Hepatocyte (in vitro differentiated cells): Measurements from ENCODE around the gene DNAAF1. TPM values are rescaled to one million over a fixed set of nuclear protein-coding genes. Genes with fewer than 3 reads are reported as not detected.

ENCODE experiments used
- DNase-seq: peaks from one replicate; pipeline ENCODE4 v3.0.0-alpha.2; 2016; ENCODE audit warnings: low spot score
- H2AFZ ChIP-seq: fragments of 200-600 bp; sonication (generic); 2 replicates; pipeline ENCODE4 v1.6.0; 2016; ENCODE audit warnings: antibody characterized with exemption, mild to moderate bottlenecking
- H3K27ac ChIP-seq: fragments of 200-600 bp; sonication (generic); 2 replicates; pipeline ENCODE4 v1.5.1; 2016; ENCODE audit warnings: mild to moderate bottlenecking
- H3K27me3 ChIP-seq: fragments of 200-600 bp; sonication (generic); 2 replicates; pipeline ENCODE4 v1.6.1; 2016
- H3K36me3 ChIP-seq: fragments of 200-600 bp; sonication (generic); replicated peaks from 2 replicates; pipeline ENCODE4 v1.5.1; 2016; ENCODE audit warnings: low read depth; ENCODE audit not compliant: insufficient read depth
- H3K4me1 ChIP-seq: fragments of 200-600 bp; sonication (generic); 2 replicates; pipeline ENCODE4 v1.5.1; 2016; ENCODE audit warnings: mild to moderate bottlenecking, moderate library complexity; ENCODE audit not compliant: insufficient read depth
- H3K4me2 ChIP-seq: fragments of 200-600 bp; sonication (generic); 2 replicates; pipeline ENCODE4 v1.6.0; 2016
- H3K4me3 ChIP-seq: fragments of 200-600 bp; sonication (generic); 2 replicates; pipeline ENCODE4 v1.5.1; 2016; ENCODE audit warnings: mild to moderate bottlenecking
- H3K79me2 ChIP-seq: fragments of 200-600 bp; sonication (generic); 2 replicates; pipeline ENCODE4 v1.6.0; 2017; ENCODE audit warnings: mild to moderate bottlenecking
- H3K9me2 ChIP-seq: fragments of 200-600 bp; sonication (generic); replicated peaks from 2 replicates; pipeline ENCODE4 v1.6.0; 2017; ENCODE audit warnings: mild to moderate bottlenecking; ENCODE audit not compliant: insufficient read depth
- H3K9me3 ChIP-seq: fragments of 200-600 bp; sonication (generic); 2 replicates; pipeline ENCODE4 v1.5.1; 2016; ENCODE audit warnings: low read depth, mild to moderate bottlenecking
- H4K20me1 ChIP-seq: fragments of 200-600 bp; sonication (generic); 2 replicates; pipeline ENCODE4 v1.6.0; 2016; ENCODE audit warnings: mild to moderate bottlenecking; ENCODE audit not compliant: insufficient read depth, poor library complexity, severe bottlenecking
- EZH2 ChIP-seq: fragments of 200-600 bp; sonication (generic); IDR thresholded peaks from 2 replicates; pipeline ENCODE4 v1.6.1; 2016; ENCODE audit warnings: antibody characterized with exemption, mild to moderate bottlenecking, borderline replicate concordance
- EZH2phosphoT487 ChIP-seq: fragments of 200-600 bp; sonication (generic); IDR thresholded peaks from one replicate; pipeline ENCODE4 v1.6.1; 2018; ENCODE audit warnings: antibody characterized with exemption, mild to moderate bottlenecking, low read depth, moderate library complexity; ENCODE audit not compliant: unreplicated experiment, severe bottlenecking
- WGBS: methylation state at CpG from one replicate; pipeline ENCODE4 v1.1.6; 2016; ENCODE audit warnings: low lambda C conversion rate; ENCODE audit errors: missing lambda C conversion rate; 5-methylcytosine and 5-hydroxymethylcytosine counted together
- polyA plus RNA-seq: library from polyadenylated mRNA; unstranded; fragments of >200 nt; fragmentation: Nextera tagmentation; extraction: Ambion mirVana; gene quantifications from 2 replicates; pipeline ENCODE4 v1.2.1, GENCODE V29; 2016
- total RNA-seq: library from RNA; depleted of rRNA; stranded (reverse); fragments of >200 nt; gene quantifications from 2 replicates; pipeline ENCODE4 v1.2.3, GENCODE V29; 2014
- TF ChIP-seq, protein P1 (sequence below): fragments of 200-600 bp; sonication (generic); IDR thresholded peaks from 2 replicates; pipeline ENCODE4 v1.5.1; 2016; ENCODE audit warnings: antibody characterized with exemption, mild to moderate bottlenecking; ENCODE audit not compliant: poor library complexity

Gene DNAAF1
- total and polyA plus RNA-seq, 2 experiments from 2014 or later = 0.13 to 0.31 TPM

DNA sequence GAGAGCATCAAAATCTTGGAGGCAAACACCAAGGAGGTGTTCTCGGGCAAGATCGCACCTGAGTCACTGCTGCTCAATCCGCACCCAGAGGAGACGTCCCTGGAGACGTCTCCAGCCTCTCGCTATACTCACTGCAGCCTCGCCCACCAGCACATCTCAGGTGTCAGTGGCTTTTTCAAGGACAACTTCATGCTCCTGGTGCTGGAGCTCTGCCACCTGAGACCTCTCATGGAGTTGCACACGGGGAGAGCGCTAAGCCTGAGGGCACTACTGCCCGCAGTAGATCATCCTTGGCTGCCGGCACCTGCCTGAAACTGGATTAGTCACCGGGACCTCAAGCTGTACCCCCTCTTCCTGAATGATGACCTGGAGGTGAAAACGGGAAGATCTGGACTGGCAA is 25.7 kb upstream of the DNAAF1 start:
- Histone ChIP-seq H3K79me2 (peaks cover 26% of the 10 kb centered on the region), H3K9me2 (no peaks in the 10 kb centered on the region), H3K36me3 (no peaks in the 10 kb centered on the region), H3K27me3 (no peaks in the 10 kb centered on the region), H2AFZ (no peak overlapping the region), H3K4me2 (no peak overlapping the region), H4K20me1 (peaks cover 8% of the 10 kb centered on the region), H3K4me3 (no peak overlapping the region), H3K9me3 (no peaks in the 10 kb centered on the region), H3K27ac (no peak overlapping the region), H3K4me1 (peaks cover 14% of the 10 kb centered on the region)
- TF ChIP-seq EZH2 (no peak), EZH2phosphoT487 (no peak)
- TF ChIP-seq, protein P1, sequence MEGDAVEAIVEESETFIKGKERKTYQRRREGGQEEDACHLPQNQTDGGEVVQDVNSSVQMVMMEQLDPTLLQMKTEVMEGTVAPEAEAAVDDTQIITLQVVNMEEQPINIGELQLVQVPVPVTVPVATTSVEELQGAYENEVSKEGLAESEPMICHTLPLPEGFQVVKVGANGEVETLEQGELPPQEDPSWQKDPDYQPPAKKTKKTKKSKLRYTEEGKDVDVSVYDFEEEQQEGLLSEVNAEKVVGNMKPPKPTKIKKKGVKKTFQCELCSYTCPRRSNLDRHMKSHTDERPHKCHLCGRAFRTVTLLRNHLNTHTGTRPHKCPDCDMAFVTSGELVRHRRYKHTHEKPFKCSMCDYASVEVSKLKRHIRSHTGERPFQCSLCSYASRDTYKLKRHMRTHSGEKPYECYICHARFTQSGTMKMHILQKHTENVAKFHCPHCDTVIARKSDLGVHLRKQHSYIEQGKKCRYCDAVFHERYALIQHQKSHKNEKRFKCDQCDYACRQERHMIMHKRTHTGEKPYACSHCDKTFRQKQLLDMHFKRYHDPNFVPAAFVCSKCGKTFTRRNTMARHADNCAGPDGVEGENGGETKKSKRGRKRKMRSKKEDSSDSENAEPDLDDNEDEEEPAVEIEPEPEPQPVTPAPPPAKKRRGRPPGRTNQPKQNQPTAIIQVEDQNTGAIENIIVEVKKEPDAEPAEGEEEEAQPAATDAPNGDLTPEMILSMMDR = no peak
- WGBS = 86% methylated on average over 13 of the region's 13 CpGs
- DNase-seq = no peak

DNA sequence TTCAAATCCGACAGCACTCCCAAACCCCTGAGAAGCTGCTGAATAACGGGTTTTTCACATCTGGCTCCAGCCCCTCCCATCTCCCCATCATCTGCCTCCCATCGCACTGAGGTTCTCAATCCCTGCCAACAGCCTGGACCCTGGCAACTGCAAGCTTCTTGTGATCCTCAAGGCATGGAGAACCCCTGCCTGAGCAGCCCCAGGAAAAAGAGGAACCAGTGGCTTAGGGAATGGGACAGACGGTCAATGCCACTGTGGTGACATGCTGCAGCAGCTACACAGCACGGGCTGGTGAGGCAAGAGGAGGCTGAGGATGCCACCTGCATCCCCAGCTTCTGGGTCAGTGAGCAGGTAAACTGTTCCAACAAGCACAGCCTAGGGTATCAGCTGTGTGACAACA is 25.1 kb upstream of the DNAAF1 start:
- peaks cover 13% of the 10 kb centered on the region for H3K4me1 ChIP-seq
- no peak overlapping the region for H3K4me2 ChIP-seq
- H3K4me3 ChIP-seq = no peak overlapping the region
- no peaks in the 10 kb centered on the region for H3K9me3 ChIP-seq
- DNase-seq = no peak
- H3K9me2 ChIP-seq = no peaks in the 10 kb centered on the region
- TF ChIP-seq EZH2 = no peak
- TF ChIP-seq EZH2phosphoT487 = no peak
- TF ChIP-seq, protein P1 = no peak
- no peak overlapping the region for H2AFZ ChIP-seq
- H3K27me3 ChIP-seq = no peaks in the 10 kb centered on the region
- H3K36me3 ChIP-seq = no peaks in the 10 kb centered on the region
- H3K79me2 ChIP-seq = peaks cover 19% of the 10 kb centered on the region
- WGBS = 84% methylated on average over 5 of the region's 5 CpGs
- H4K20me1 ChIP-seq = peaks cover 7% of the 10 kb centered on the region
- no peak overlapping the region for H3K27ac ChIP-seq

DNA sequence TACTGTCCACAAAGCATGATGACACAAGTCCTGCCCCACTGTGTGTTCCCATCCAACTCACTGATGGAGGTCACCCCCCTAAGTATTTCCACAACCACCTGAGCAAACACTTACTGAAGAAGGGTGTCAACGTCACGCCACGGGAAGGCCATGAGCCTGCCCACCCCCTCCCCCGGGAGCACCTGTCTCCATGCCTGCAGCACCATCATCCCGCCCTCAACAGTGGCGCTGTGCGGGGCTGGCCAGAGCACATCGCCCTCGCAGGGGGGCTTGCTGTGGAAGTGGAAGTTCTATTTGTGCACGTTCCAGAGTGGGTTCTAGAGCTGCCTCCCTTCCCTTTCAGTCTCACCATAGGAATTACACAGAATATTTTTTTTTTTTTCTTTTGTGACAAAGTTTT is 24.1 kb upstream of the DNAAF1 start:
- Histone ChIP-seq H4K20me1 (no peaks in the 10 kb centered on the region), H3K36me3 (no peaks in the 10 kb centered on the region), H3K79me2 (peaks cover 9% of the 10 kb centered on the region), H3K27ac (no peak overlapping the region), H3K4me2 (no peak overlapping the region), H3K4me3 (no peak overlapping the region), H3K9me3 (no peaks in the 10 kb centered on the region), H2AFZ (no peak overlapping the region), H3K27me3 (no peaks in the 10 kb centered on the region), H3K9me2 (no peaks in the 10 kb centered on the region), H3K4me1 (peaks cover 5% of the 10 kb centered on the region)
- TF ChIP-seq EZH2 (no peak), EZH2phosphoT487 (no peak)
- TF ChIP-seq, protein P1 = no peak
- no peak for DNase-seq
- WGBS = 90% methylated on average over 10 of the region's 10 CpGs
